ENCODE measurements around the gene PLXNA2.

- TF ChIP-seq ZNF850 (CRISPR knock-in tag; conservative IDR thresholded peaks at IDR 0.05) (no peak), ZNF615 (CRISPR knock-in tag; IDR thresholded peaks at IDR 0.05; ENCODE audit: borderline replicate concordance) (no peak)
- TF ChIP-seq, protein P1, sequence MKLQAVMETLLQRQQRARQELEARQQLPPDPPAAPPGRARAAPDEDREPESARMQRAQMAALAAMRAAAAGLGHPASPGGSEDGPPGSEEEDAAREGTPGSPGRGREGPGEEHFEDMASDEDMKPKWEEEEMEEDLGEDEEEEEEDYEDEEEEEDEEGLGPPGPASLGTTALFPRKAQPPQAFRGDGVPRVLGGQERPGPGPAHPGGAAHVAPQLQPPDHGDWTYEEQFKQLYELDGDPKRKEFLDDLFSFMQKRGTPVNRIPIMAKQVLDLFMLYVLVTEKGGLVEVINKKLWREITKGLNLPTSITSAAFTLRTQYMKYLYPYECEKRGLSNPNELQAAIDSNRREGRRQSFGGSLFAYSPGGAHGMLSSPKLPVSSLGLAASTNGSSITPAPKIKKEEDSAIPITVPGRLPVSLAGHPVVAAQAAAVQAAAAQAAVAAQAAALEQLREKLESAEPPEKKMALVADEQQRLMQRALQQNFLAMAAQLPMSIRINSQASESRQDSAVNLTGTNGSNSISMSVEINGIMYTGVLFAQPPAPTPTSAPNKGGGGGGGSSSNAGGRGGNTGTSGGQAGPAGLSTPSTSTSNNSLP (IDR thresholded peaks at IDR 0.05; ENCODE audit: low read depth, low read length), result no peak
These were observed 3.5 kb upstream of the PLXNA2 start for GRCh38 chr1:208247696-208248095.

All from HepG2 (cell line).